GM21360 (cell line): ENCODE data around the gene CMC1.
"Not testable (repeated sequence)": the region's sequence is repeated elsewhere in the genome, so short reads cannot be mapped to it uniquely, and the experiment has no call there.

ENCODE experiments used
- ATAC-seq: cut with Tn5 transposase; IDR thresholded peaks from one replicate; pipeline ENCODE4 v1.9.1; 2021; ENCODE audit warnings: mild to moderate bottlenecking, moderate library complexity; ENCODE audit not compliant: unreplicated experiment

The CMC1 gene

GRCh38 chr3:28243424-28244106 lies 2.1 kb downstream of the CMC1 start:
- no peak for ATAC-seq

- no peak for ATAC-seq
These were observed 3.1 kb downstream of the CMC1 start for GRCh38 chr3:28244491-28244890.

DNA sequence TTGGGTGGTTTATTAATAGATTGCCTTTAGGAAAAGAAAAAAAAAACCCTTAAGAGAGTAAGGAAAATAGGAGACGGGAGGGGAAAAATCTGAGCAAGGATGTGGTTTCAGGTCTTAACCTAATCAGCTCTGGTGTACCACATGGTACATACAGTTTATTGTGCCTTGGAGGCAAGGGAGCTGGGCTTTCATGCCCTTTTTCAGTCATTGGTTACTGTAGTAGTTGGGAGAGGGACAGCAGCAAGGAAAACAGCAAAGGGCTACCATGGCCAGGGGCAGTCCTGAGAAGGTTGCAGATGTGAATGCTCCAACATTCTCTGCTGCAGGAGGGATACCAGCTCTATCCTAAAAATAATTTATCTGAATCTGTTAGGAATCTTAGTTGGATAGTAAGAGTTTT lies 5.9 kb downstream of the CMC1 start:
- no peak for ATAC-seq

- no peak for ATAC-seq
These were observed 9.6 kb downstream of the CMC1 start for GRCh38 chr3:28250999-28251398.

DNA sequence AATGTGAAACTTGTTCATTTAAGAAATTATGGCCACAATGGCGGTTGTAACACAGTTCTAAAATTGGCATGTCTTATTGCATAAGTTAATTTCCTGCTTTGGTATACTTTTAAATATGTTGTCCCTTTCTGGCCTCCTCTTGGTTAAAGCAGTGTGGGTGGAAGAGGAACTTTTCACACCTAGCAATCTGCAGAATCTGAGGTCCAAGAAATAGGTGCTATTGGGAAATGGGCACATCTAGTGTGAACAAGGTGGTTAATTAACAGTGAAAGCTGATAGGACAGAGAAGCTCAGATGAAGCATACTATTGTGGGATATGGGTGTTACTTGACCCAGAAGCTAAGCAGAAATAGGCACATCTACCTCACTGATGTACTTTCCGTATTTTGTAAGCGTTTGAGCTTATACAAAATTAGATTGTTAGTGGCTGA lies 10.6 kb downstream of the CMC1 start:
- ATAC-seq: no peak

DNA sequence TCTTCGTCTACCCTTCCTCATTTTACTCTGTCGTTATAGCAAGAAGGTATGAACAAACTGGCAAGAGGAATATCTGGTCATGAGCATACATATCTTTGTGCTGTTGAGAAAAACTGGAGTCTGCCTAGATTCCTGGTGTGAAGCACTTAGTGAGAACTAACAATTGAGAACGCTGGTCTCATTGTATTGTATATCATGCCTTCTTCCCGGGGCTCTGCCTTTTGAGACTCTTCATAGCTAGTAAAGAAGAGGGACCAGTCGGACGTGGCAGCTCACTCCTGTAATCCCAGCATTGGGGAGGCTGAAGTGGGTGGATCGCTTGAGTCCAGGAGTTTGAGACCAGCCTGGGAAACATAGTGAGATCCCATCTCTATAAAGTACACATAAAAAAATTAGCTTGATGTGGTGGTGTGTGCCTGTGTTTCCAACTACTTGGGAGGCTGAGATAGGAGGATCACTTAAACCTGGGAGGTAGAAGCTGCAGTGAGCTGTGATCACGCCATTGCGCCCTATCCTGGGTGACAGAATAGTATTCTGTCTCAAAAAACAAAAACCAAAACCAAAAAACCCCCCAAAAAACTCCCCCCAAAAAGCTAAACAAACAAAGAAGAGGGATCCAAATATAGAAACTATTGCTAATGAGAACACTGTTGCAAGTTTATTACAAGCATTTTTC lies 11.8 kb downstream of the CMC1 start:
- ATAC-seq: no peak

DNA sequence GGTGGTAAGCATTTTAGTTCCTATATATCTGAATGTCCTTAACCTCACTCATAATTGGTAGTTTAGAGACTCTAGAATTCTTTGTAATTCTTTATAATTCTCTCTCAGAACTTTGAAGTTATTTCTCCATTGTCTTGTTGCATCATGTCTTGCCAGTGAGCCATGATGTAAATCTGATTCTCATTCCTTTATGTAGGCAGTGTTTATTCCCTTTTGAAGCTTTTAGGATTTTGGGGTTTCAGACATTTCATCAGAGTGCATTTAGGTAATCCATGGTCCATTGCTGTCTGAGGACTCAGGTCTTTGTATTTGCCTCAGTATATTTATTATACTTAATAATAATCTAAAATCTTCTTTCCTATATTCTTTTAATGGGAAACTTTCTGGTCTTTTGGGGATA lies 20.6 kb downstream of the CMC1 start:
- ATAC-seq: no peak

DNA sequence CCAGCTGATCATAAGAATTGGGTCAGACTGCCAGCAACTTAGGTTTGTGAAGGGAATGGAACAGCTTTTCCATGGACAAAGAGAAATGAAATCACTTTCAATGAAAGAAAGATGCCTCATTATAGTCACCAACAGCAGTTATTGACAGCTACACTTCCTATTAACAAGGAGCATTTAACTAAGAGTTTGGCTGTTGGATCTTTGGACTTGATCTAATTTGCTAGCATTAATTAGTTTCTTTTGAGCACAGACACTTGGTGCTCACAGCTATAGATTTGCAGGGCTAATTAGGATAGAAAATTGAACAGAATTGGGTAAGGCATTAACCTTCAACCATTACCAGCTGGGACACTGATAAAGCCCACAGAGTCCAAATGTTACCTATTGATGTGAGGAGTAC lies 24.2 kb downstream of the CMC1 start:
- no peak for ATAC-seq

DNA sequence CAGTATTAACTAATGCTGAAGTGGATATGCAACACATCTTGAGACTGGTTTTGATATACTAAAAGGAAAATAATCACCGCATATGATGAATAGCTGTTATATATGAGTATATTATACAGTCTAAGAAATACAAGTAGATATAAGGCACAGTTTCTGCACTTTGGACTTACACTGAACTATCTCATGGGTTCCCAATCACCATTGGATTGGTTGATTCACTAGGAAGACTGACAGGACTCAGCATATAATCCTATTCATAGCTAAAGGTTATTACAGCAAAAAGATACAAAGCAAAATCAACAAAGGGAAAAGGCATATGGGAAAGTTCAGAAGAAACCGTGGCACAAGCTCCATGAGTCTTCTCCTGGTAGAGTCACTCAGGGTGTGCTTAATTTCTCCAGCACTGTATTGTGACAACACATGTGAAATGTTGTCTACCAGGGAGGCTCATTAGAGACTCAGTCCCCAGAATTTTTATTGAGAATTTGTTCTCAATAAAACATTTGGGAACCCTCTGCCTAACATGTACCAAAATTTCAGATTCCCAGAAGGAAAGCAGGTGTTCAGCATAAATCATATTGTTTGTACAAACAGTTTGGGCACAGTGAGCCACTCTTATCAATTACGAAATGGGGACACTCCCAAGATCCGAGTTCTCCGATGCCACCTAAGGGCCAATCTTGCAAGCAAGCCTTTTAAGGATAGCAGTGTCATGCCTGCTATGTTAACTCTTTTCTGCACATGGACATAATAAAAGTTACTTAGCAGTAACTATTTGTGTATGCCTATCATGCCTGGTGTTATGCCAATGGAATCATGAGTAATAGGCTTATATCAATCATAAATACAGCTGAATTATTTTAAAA lies 26.8 kb downstream of the CMC1 start:
- no peak for ATAC-seq

DNA sequence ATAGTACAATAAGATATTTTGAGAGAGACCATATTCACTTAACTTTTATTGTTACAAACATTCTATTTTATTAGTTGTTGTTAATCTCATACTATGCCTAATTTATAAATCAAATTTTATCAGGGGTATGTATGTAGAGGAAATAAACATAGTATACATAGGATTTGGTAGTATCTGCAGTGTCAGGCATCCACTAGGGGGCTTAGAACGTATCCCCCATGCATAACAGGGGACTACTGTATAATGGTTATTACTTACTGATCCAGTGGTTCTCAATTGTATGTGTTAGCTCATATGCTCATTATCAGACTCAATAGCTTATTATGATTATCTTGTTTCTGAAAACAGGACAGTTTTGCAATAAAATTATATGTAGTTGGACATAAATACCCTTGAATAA lies 27.6 kb downstream of the CMC1 start:
- ATAC-seq: no peak

DNA sequence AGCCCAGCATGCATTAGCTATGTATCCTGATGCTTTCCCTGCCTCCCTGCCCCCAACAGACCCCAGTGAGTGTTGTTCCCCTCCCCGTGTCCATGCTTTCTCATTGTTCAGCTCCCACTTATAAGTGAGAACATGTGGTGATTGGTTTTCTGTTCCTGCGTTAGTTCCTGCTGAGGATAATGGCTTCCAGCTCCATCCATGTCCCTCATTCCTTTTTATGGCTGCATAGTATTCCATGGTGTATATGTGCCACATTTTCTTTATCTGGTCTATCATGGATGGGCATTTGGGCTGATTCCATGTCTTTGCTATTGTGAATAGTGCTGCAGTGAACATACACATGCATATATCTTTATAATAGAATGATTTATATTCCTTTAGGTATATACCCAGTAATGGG lies 28.5 kb downstream of the CMC1 start:
- not testable (repeated sequence) for ATAC-seq

DNA sequence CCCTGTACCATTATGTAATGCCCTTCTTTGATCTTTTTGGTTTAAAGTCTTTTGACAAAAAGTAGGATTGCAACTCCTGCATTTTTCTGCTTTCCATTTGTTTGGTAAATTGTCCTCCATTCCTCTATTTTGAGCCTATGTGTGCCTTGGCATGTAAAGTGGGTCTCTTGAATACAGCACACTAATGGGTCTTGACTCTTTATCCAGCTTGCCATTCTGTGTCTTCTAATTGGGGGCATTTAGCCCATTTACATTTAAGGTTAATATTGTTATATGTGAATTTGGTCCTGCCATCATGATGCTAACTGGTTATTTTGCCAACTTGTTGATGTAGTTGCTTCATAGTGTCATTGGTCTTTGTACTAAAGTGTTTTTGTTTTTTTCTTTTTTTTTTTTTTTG lies 32.4 kb downstream of the CMC1 start:
- no peak for ATAC-seq

- ATAC-seq: no peak
These were observed 37.5 kb downstream of the CMC1 start for GRCh38 chr3:28278918-28279317.

DNA sequence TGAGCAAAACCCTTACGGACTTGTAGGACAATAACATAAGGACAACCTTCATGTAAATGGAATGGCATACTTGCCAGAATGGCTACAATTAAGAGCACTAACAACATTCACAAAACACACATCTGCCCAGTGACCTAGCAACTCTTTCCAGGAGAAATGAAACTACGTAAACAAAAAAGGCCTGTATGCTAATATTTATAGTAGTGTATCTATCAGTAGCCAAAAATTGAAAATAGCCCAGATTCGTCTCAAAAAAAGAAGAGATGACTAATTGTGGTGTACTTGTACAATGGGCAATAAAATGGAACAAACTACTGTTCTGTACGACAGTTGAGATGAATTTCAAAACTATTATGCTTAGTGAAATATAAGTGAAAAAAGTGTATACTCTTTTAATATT lies 38.4 kb downstream of the CMC1 start:
- ATAC-seq: peak; percentile 62

DNA sequence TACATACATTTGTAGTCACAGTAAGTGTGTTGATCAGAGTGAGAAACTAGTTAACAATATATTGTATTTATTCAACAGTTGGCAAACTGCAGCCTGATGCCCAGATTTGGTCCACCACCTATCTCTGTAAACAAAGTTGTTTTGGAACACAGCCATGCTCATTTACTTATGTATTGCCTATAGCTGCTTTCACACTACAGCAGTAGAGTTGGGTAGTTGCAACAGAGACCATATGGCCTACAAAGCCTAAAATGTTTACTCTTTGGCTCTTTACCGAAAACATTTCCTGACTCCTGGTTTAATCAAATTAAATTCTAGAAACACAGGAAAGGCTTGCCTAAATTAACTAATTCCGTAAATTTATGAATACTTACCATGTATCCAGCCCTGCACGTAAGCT lies 39.4 kb downstream of the CMC1 start:
- no peak for ATAC-seq

DNA sequence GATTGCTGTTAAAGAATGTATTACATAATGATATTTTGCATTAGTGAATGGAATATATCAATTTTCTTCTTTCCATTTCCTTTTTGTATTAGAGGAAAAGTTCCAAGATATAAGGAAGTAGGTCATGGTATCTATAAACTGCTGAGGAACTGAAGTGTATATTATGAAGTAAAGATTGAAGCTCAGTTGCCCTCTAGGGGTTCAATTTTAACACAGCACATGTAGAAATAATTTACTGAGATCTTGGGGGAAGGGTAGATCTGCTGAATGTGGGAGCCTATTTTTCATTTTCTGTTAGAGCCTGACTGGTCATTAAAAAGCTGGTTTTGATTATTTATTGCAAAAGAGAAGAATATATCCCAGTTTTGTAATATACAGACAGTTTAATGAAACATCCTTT lies 45.2 kb downstream of the CMC1 start:
- ATAC-seq: peak; percentile 95

- no peak for ATAC-seq
These were observed 45.6 kb downstream of the CMC1 start for GRCh38 chr3:28287046-28287445.

- ATAC-seq: no peak
These were observed 49.5 kb downstream of the CMC1 start for GRCh38 chr3:28290863-28291300.

- no peak for ATAC-seq
These were observed 50.2 kb downstream of the CMC1 start for GRCh38 chr3:28291577-28291976.

DNA sequence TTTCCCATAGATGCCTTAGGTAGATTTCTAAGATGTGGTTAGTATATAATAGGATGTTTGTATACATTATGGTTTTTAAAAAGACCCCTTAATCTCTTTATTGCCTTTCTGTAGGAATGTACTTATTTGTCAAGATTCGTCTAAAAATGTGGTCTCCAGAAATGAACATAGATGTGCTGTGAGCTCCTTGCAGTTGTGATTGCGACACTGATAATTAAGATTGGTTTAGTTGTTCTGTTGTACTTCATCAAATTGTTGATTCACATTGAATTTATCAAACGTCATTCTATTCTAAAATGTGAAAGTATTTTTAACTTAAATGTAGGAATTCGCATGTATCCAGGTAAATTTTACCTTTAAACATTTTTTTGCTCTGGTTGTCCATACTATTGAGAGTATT lies 51.2 kb downstream of the CMC1 start:
- ATAC-seq: no peak

GRCh38 chr3:28294667-28295413 lies 53.4 kb downstream of the CMC1 start:
- ATAC-seq: no peak
